AG04450 (cell line): ENCODE measurements around the gene CHFR. TPM values are rescaled to one million over a fixed set of nuclear protein-coding genes. Genes with fewer than 3 reads are reported as not detected.

Experiments
- CTCF ChIA-PET: fragments of 300-600, 350-600 bp; formaldehyde crosslinking; extraction: SDS; loops from one replicate; lab custom pipeline; 2022; ENCODE audit warnings: antibody characterized with exemption, inconsistent platforms; lab: Charles Lee
- POLR2A ChIA-PET: fragments of 350-600 bp; formaldehyde crosslinking; extraction: SDS; loops from one replicate; lab custom pipeline; 2021; ENCODE audit warnings: antibody characterized with exemption, inconsistent platforms; lab: Yijun Ruan, JAX
- DNase-seq: peaks from one replicate; pipeline ENCODE4 v3.0.0-alpha.2; 2011; ENCODE audit warnings: low read depth, low spot score
- H3K27ac ChIP-seq: one replicate; pipeline ENCODE4 v1.5.1; 2012; ENCODE audit warnings: low read depth, low read length, control low read depth
- H3K27me3 ChIP-seq: one replicate; pipeline ENCODE4 v1.6.0; 2012; ENCODE audit warnings: low read length; ENCODE audit not compliant: control insufficient read depth, insufficient read depth
- H3K4me3 ChIP-seq: 2 replicates; pipeline ENCODE4 v1.5.1; 2011; ENCODE audit warnings: mild to moderate bottlenecking, low read depth, low read length, control low read depth
- H3K9me3 ChIP-seq: 2 replicates; pipeline ENCODE4 v1.5.1; 2012; ENCODE audit warnings: low read length; ENCODE audit not compliant: control insufficient read depth, insufficient read depth
- polyA plus RNA-seq: library from polyadenylated mRNA; depleted of rRNA; stranded (reverse); fragments of >200 nt; gene quantifications from 2 replicates; pipeline ENCODE4 v1.2.3, GENCODE V29; 2011
- TF ChIP-seq, protein P1 (sequence below): IDR thresholded peaks from 2 replicates; pipeline ENCODE4 v1.5.1; 2011; ENCODE audit warnings: low read depth, low read length, control low read depth, inconsistent platforms

CHFR gene
- polyA plus RNA-seq, 1 experiment = 28.4 TPM

DNA sequence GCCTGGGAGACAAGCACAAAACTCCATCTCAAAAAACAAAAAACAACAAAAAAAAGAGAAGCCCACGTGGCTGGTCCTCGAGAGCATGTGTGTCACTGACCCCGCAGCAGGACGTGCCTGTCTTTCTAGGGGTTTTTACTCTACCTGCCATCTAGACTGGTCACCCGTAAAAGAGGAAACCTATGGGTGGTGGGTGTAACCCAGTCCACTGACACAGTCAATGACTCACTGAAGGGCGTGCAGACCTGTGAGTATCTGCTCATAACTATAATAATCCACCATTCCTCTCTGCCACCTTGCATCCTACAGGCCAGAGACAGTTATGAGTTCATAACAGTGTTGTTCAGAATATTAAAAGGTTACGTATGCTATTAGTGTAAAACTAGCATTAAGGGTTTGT is 63.4 kb downstream of the CHFR start:
- no peak for DNase-seq
- ChIA-PET POLR2A (no interaction called here), CTCF (no interaction called here)
- H3K9me3 ChIP-seq = no peaks in the 10 kb centered on the region; the same call in 1 of the 2 replicates
- H3K27ac ChIP-seq = no peak overlapping the region
- H3K4me3 ChIP-seq = no peak overlapping the region
- TF ChIP-seq, protein P1, sequence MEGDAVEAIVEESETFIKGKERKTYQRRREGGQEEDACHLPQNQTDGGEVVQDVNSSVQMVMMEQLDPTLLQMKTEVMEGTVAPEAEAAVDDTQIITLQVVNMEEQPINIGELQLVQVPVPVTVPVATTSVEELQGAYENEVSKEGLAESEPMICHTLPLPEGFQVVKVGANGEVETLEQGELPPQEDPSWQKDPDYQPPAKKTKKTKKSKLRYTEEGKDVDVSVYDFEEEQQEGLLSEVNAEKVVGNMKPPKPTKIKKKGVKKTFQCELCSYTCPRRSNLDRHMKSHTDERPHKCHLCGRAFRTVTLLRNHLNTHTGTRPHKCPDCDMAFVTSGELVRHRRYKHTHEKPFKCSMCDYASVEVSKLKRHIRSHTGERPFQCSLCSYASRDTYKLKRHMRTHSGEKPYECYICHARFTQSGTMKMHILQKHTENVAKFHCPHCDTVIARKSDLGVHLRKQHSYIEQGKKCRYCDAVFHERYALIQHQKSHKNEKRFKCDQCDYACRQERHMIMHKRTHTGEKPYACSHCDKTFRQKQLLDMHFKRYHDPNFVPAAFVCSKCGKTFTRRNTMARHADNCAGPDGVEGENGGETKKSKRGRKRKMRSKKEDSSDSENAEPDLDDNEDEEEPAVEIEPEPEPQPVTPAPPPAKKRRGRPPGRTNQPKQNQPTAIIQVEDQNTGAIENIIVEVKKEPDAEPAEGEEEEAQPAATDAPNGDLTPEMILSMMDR = no peak
- H3K27me3 ChIP-seq = no peaks in the 10 kb centered on the region

DNA sequence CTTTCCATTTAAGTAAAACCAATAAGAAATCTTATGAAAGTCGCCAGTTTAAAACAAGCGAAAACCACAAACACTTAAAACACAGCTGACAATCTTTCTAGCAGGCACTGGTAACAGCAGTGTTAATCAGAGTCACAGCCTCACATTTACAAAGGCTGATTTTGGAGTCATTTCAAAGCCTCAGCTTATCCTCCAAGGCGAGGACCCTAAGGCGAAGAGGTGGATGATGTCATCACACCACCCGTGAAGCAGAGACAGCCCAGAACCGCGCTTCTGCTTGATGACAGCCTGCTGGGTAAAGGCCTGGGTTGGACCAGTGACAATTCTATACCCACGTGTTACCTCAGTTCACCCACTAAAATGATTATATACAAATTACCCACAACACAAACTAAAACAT is 68.8 kb downstream of the CHFR start:
- no peak overlapping the region for H3K27ac ChIP-seq
- TF ChIP-seq, protein P1 = no peak
- no peak overlapping the region for H3K4me3 ChIP-seq
- ChIA-PET POLR2A (no interaction called here), CTCF (no interaction called here)
- H3K27me3 ChIP-seq = no peaks in the 10 kb centered on the region
- DNase-seq = no peak
- H3K9me3 ChIP-seq = no peaks in the 10 kb centered on the region; the same call in 1 of the 2 replicates

DNA sequence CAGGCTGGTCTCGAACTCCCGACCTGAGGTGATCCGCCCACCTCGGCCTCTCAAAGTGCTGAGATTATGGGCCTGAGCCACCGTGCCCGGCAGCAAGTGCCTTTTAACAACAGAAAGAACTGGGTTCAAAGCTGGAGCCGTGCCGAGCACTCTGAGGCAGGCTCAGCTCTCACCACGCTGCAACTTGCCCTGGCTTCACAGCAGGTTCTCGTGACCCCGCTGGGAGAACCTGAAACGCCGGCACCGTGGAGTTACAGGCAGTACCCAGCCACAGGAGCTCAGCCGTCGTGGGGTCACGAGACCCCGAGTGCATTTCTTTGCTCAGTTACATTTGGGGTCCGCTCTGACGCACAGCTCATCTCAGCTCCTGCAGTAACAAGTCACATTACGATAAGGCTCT is 73.2 kb downstream of the CHFR start:
- no peak for DNase-seq
- ChIA-PET POLR2A (no interaction called here), CTCF (no interaction called here)
- Histone ChIP-seq H3K27me3 (no peaks in the 10 kb centered on the region), H3K4me3 (no peak overlapping the region), H3K9me3 (no peaks in the 10 kb centered on the region; the same call in 1 of the 2 replicates), H3K27ac (no peak overlapping the region)
- TF ChIP-seq, protein P1 = no peak

DNA sequence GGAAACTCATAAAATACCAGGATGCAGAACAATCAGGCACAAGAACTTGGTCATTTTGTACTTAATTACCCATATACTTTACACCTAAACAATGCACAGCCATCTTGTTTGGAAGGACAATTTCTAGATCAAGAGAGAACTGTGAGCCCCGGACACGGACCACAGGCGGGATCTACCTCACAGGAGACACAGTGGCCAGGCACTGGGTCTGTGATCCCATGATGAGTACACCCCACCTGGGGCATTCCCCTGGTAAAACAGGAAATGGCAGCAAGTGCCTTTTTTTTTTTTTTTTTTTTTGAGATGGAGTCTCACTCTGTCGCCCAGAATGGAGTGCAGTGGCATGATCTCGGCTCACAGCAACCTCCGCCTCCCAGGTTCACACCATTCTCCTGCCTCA is 74.0 kb downstream of the CHFR start:
- H3K27me3 ChIP-seq = no peaks in the 10 kb centered on the region
- ChIA-PET CTCF (no interaction called here), POLR2A (no interaction called here)
- H3K4me3 ChIP-seq = no peak overlapping the region
- H3K9me3 ChIP-seq = no peaks in the 10 kb centered on the region; the same call in 1 of the 2 replicates
- peak overlapping the region; percentile 39 for H3K27ac ChIP-seq
- TF ChIP-seq, protein P1 = no peak
- DNase-seq = no peak

DNA sequence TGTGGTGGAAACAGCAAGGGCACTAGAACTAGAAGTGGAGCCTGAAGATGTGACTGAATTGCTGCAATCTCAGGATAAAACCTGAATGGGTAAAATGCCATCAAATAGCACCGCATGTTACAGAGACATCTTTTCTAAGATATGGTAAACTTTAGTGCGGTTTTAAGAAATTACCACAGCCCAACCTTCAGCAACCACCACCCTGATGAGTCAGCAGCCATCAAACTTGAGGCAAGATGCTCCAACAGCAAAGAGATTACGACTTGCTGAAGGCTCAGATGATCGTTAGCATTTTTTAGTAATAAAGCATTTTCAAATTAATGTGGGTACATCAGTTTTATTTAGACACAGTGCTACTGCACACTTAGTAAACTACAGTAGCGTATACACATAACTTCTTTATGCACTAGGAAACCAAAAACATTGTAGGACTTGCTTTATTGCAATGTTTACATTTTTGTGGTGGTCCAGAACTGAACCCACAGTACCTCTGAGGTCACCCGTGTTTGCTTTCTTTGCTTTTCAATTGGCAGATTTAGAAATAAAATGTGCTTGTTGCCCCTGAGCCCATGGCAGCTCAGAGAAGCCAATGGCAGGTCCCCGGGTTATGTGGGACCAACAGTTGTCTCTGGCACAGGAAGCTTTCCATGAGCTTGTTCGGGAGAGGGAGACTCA is 74.6 kb downstream of the CHFR start:
- no peak overlapping the region for H3K4me3 ChIP-seq
- DNase-seq = peak; percentile 36
- ChIA-PET POLR2A (no interaction called here), CTCF (no interaction called here)
- H3K27ac ChIP-seq = peak overlapping the region; percentile 39
- H3K9me3 ChIP-seq = no peaks in the 10 kb centered on the region; the same call in 1 of the 2 replicates
- H3K27me3 ChIP-seq = no peaks in the 10 kb centered on the region
- TF ChIP-seq, protein P1 = no peak
